Heart left ventricle (tissue), 13 donors: ENCODE results near the gene KRTAP10-4.

Experiments
- POLR2A ChIP-seq, 2 donors: fragments of 450-650 bp; IDR thresholded peaks; one replicate each; pipeline ENCODE4 v1.6.1; 2017; ENCODE audit warnings: antibody characterized with exemption in 2 of 2, mild to moderate bottlenecking in 2 of 2, moderate library complexity in 2 of 2
- TF ChIP-seq, protein P1 (sequence below), 12 donors: fragments of 200-600 bp; sonication (generic) in 4 of 12; IDR thresholded peaks; one replicate each; pipeline versions ENCODE4 v1.5.0 to v1.8.0; 2018 to 2022; ENCODE audit warnings: antibody characterized with exemption in 12 of 12, mild to moderate bottlenecking in 5 of 12
- donor health status: ischemic (EF 13 %, LVEDD 7.1; RV severe dilation, severe dysfunction).
- donor health status: DM: no; HTN: yes; CAD: no.
- donor health status: DM: no; HTN: no; CAD: no.
- donor health status: ischemic (EF 25% LVEDD 6.9; RV normal size, moderate dysfunction).
- donor health status: ischemic (EF 25% LVEDD 5.7; RV mildly dilated, moderate dysfunction).
- donor health status: ischemic (EF 35%, LVEDD 5.7; RV mildly dilated, moderate dysfunction).
- donor health status: nonischemic (EF 11% LVEDD 7.7; RV severe dilation, severe dysfunction).
- donor health status: DM: yes; HTN: yes; CAD: no.
- donor health status: PGD.
- donor health status: ischemic (EF 29% LVEDD 5.4; RV normal size, mild dysfunction).
- donor health status: nonischemic (EF 23%, LVEDD 6.1; RV moderate dilation, normal function).

DNA sequence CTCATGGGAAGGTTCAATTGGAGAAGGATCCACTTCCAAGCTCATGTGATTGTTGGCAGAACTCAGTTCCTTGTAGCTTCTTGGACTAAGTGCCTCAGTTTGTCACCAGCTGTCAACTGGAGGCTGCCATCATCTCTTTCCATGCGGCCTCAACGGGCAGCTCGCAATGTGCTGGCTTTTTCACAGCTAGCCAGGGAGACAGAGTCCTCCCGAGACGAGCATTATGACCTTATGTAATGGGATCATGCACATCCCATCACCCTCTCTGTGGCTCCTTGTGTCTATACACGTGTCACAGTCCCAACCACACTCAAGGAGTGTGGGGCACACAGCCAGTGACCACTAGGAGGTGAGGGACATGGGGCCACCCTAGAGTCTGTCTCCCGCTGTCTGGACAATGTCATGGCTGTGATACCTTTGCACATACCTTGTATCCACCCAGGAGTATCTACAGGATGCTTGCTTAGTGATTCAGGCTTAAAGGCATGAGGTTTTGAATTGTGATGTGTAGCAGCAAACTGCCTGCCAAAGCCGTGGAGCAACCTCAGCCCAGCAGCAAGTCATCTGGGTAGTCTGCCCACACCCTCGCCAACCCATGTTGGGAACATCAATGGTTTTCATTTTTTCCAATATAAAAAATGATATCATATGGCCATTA, 22.7 kb downstream of the KRTAP10-4 start:
- TF ChIP-seq POLR2A (IDR thresholded peaks at IDR 0.05): no peak
- TF ChIP-seq, protein P1, sequence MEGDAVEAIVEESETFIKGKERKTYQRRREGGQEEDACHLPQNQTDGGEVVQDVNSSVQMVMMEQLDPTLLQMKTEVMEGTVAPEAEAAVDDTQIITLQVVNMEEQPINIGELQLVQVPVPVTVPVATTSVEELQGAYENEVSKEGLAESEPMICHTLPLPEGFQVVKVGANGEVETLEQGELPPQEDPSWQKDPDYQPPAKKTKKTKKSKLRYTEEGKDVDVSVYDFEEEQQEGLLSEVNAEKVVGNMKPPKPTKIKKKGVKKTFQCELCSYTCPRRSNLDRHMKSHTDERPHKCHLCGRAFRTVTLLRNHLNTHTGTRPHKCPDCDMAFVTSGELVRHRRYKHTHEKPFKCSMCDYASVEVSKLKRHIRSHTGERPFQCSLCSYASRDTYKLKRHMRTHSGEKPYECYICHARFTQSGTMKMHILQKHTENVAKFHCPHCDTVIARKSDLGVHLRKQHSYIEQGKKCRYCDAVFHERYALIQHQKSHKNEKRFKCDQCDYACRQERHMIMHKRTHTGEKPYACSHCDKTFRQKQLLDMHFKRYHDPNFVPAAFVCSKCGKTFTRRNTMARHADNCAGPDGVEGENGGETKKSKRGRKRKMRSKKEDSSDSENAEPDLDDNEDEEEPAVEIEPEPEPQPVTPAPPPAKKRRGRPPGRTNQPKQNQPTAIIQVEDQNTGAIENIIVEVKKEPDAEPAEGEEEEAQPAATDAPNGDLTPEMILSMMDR (IDR thresholded peaks at IDR 0.05): no peak
